HepG2 (cell line): ENCODE measurements around the gene GLIS2. TPM values are rescaled to one million over a fixed set of nuclear protein-coding genes. Genes with fewer than 3 reads are reported as not detected.

Source experiments
- ATF4 ChIP-seq, 2 experiments: fragments of 450-650 bp in 1 of 2; sonication (generic) in 1 of 2; formaldehyde crosslinking; IDR thresholded peaks; 2 replicates each; pipeline versions ENCODE4 v1.5.0 to v1.8.0; 2020 to 2022; ENCODE audit warnings: mild to moderate bottlenecking in 1 of 2, missing genetic modification reagents in 1 of 2
- CAMTA2 ChIP-seq: sonication (generic); formaldehyde crosslinking; IDR thresholded peaks from 2 replicates; pipeline ENCODE4 v1.4.0; 2020; ENCODE audit warnings: mild to moderate bottlenecking, missing genetic modification reagents, borderline replicate concordance
- E2F5 ChIP-seq: sonication (generic); formaldehyde crosslinking; conservative IDR thresholded peaks from 2 replicates; pipeline ENCODE4 v1.4.0; 2020; ENCODE audit warnings: missing genetic modification reagents
- GATAD2A ChIP-seq: IDR thresholded peaks from 2 replicates; pipeline ENCODE4 v1.6.1; 2016
- HNRNPL ChIP-seq: fragments of 200-400 bp; formaldehyde crosslinking; IDR thresholded peaks from 2 replicates; pipeline ENCODE4 v1.6.1; 2017; ENCODE audit warnings: mild to moderate bottlenecking, low read depth, low read length
- JUN ChIP-seq: sonication (generic); formaldehyde crosslinking; IDR thresholded peaks from 2 replicates; pipeline ENCODE4 v1.4.0; 2020; ENCODE audit warnings: mild to moderate bottlenecking, missing genetic modification reagents
- MED13 ChIP-seq: sonication (generic); formaldehyde crosslinking; IDR thresholded peaks from 2 replicates; pipeline ENCODE4 v1.5.0; 2020; ENCODE audit warnings: missing genetic modification reagents
- NFKB2 ChIP-seq: sonication (generic); formaldehyde crosslinking; IDR thresholded peaks from 2 replicates; pipeline ENCODE4 v1.4.0; 2020; ENCODE audit warnings: missing genetic modification reagents, borderline replicate concordance
- PHF21A ChIP-seq: sonication (generic); formaldehyde crosslinking; IDR thresholded peaks from 2 replicates; pipeline ENCODE4 v1.5.0; 2020; ENCODE audit warnings: mild to moderate bottlenecking, missing genetic modification reagents
- RAD51 ChIP-seq: fragments of 450-650 bp; IDR thresholded peaks from 2 replicates; pipeline ENCODE4 v1.6.1; 2016; ENCODE audit warnings: borderline replicate concordance
- RARG ChIP-seq: sonication (generic); formaldehyde crosslinking; IDR thresholded peaks from 2 replicates; pipeline ENCODE4 v1.4.0; 2020; ENCODE audit warnings: low read depth, mild to moderate bottlenecking, missing genetic modification reagents
- SKIL ChIP-seq: sonication (generic); formaldehyde crosslinking; IDR thresholded peaks from 2 replicates; pipeline ENCODE4 v1.8.0; 2022; ENCODE audit warnings: missing genetic modification reagents, mild to moderate bottlenecking, moderate library complexity, borderline replicate concordance
- TEF ChIP-seq: sonication (generic); formaldehyde crosslinking; IDR thresholded peaks from 2 replicates; pipeline ENCODE4 v1.5.0; 2020; ENCODE audit warnings: missing genetic modification reagents
- ZFP36L1 ChIP-seq: sonication (generic); formaldehyde crosslinking; IDR thresholded peaks from 2 replicates; pipeline ENCODE4 v1.8.0; 2022; ENCODE audit warnings: mild to moderate bottlenecking, missing genetic modification reagents, moderate library complexity
- ZMAT3 ChIP-seq: sonication (generic); formaldehyde crosslinking; conservative IDR thresholded peaks from 2 replicates; pipeline ENCODE4 v1.7.0; 2021; ENCODE audit warnings: missing genetic modification reagents
- ZNF280D ChIP-seq: sonication (generic); formaldehyde crosslinking; IDR thresholded peaks from 2 replicates; pipeline ENCODE4 v1.5.1; 2020; ENCODE audit warnings: mild to moderate bottlenecking, missing genetic modification reagents
- ZNF850 ChIP-seq: sonication (generic); formaldehyde crosslinking; conservative IDR thresholded peaks from 2 replicates; pipeline ENCODE4 v1.9.0; 2021; ENCODE audit warnings: mild to moderate bottlenecking, missing genetic modification reagents
- polyA plus RNA-seq, 8 experiments: library from polyadenylated mRNA; depleted of rRNA in 3 of 8; stranded (reverse) in 7 of 8; unstranded in 1 of 8; fragments of >200 nt; fragmentation: Illumina TruSeq in 4 of 8; extraction: Trizol in 4 of 8; gene quantifications; 2 replicates each; pipeline versions ENCODE4 v1.2.1 to v1.2.3, GENCODE V29; 2011 to 2016; ENCODE audit warnings: low read depth in 4 of 8, missing spikeins in 1 of 8, mixed read lengths in 1 of 8; ENCODE audit not compliant: insufficient read depth in 1 of 8
- total RNA-seq, 5 experiments: library from RNA; depleted of rRNA; stranded (reverse); fragments of >200 nt; fragmentation: Illumina TruSeq; extraction: Trizol; gene quantifications; 2 replicates each; pipeline ENCODE4 v1.2.3, GENCODE V29; 2016; ENCODE audit warnings: low read depth in 1 of 5

Gene GLIS2
- total and polyA plus RNA-seq, 2 of the 13 experiments (the other 11 are each of a cell fraction or from before 2014, with no cell fraction given): 0.28 to 0.29 TPM

- TF ChIP-seq ZNF280D (CRISPR knock-in tag) (0 out of 2 replicates have a peak, but pooled peaks have one; percentile 90), TEF (CRISPR knock-in tag) (no peak), RAD51 (no peak), ZMAT3 (CRISPR knock-in tag) (peak; percentile 62), ZNF850 (CRISPR knock-in tag) (0 out of 2 replicates have a peak, but pooled peaks have one; percentile 78), E2F5 (CRISPR knock-in tag) (peak; percentile 56), RARG (CRISPR knock-in tag) (peak; percentile 72; the same call in 1 of the 2 replicates), MED13 (CRISPR knock-in tag) (no peak), JUN (CRISPR knock-in tag) (0 out of 2 replicates have a peak, but pooled peaks have one; percentile 20), CAMTA2 (CRISPR knock-in tag) (peak; percentile 95), PHF21A (CRISPR knock-in tag) (no peak), HNRNPL (peak; percentile 84), ZFP36L1 (CRISPR knock-in tag) (peak; percentile 60; the same call in 1 of the 2 replicates), SKIL (CRISPR knock-in tag) (0 out of 2 replicates have a peak, but pooled peaks have one; percentile 43), NFKB2 (CRISPR knock-in tag) (peak; percentile 73; the same call in 1 of the 2 replicates), GATAD2A (CRISPR knock-in tag) (peak; percentile 12; the same call in 1 of the 2 replicates), ATF4 (CRISPR knock-in tag; IDR thresholded peaks at IDR 0.05) (peak in 1 of 2 experiments; percentile 29; a peak in 2 of 4 replicates)
Observed at GRCh38 chr16:4271176-4272113, 44.4 kb upstream of the GLIS2 start (continued).
